GM18951 (cell line): ENCODE results near the gene DTD1.

Experiments
- POLR2A ChIP-seq: IDR thresholded peaks from 4 replicates; pipeline ENCODE4 v1.6.1; 2011; ENCODE audit warnings: mild to moderate bottlenecking; ENCODE audit not compliant: insufficient read length, insufficient read depth; ENCODE audit errors: extremely low read depth
- in situ Hi-C: fragments of 300-500 bp; cut with MboI; formaldehyde crosslinking; loops from one replicate; pipeline ENCODE4 v1.12.0; 2022; ENCODE audit warnings: low sequenced_read_pairs, mixed read lengths, inconsistent platforms; ENCODE audit not compliant: unreplicated experiment

DTD1 gene

GRCh38 chr20:18653736-18654447, 66.0 kb downstream of the DTD1 start:
- in situ Hi-C loops: no loop called here
- TF ChIP-seq POLR2A: no peak

GRCh38 chr20:18654448-18654773, 66.6 kb downstream of the DTD1 start:
- in situ Hi-C loops: no loop called here
- no peak for TF ChIP-seq POLR2A

- in situ Hi-C loops: no loop called here
- no peak for TF ChIP-seq POLR2A
These were observed 69.7 kb downstream of the DTD1 start for GRCh38 chr20:18657575-18657974.

- in situ Hi-C loops: no loop called here
- no peak for TF ChIP-seq POLR2A
These were observed 74.6 kb downstream of the DTD1 start for GRCh38 chr20:18662279-18663040.

- TF ChIP-seq POLR2A: no peak
These were observed 76.1 kb downstream of the DTD1 start for GRCh38 chr20:18663932-18664331.

GRCh38 chr20:18665135-18665534, 77.3 kb downstream of the DTD1 start:
- no peak for TF ChIP-seq POLR2A
- in situ Hi-C loops: no loop called here

More at GRCh38 chr20:18663932-18664331, 76.1 kb downstream of the DTD1 start:
- in situ Hi-C loops: no loop called here

GRCh38 chr20:18666803-18667415, 79.1 kb downstream of the DTD1 start:
- in situ Hi-C loops: no loop called here

GRCh38 chr20:18669241-18670019, 81.6 kb downstream of the DTD1 start:
- in situ Hi-C loops: no loop called here

More at GRCh38 chr20:18666803-18667415, 79.1 kb downstream of the DTD1 start:
- TF ChIP-seq POLR2A: no peak

GRCh38 chr20:18671203-18671710, 83.4 kb downstream of the DTD1 start:
- TF ChIP-seq POLR2A: no peak
- in situ Hi-C loops: no loop called here

More at GRCh38 chr20:18669241-18670019, 81.6 kb downstream of the DTD1 start:
- no peak for TF ChIP-seq POLR2A

GRCh38 chr20:18672834-18673233, 85.0 kb downstream of the DTD1 start:
- in situ Hi-C loops: no loop called here

GRCh38 chr20:18676396-18676795, 88.5 kb downstream of the DTD1 start:
- no peak for TF ChIP-seq POLR2A
- in situ Hi-C loops: no loop called here

More at GRCh38 chr20:18672834-18673233, 85.0 kb downstream of the DTD1 start:
- no peak for TF ChIP-seq POLR2A

- no peak for TF ChIP-seq POLR2A
- in situ Hi-C loops: no loop called here
These were observed 89.3 kb downstream of the DTD1 start for GRCh38 chr20:18677126-18677525.
